Adipose tissue (tissue), 3 donors: Measurements from ENCODE around the gene ETFA. TPM values are rescaled to one million over a fixed set of nuclear protein-coding genes. Genes with fewer than 3 reads are reported as not detected.
"Not testable (repeated sequence)": the region's sequence is repeated elsewhere in the genome, so short reads cannot be mapped to it uniquely, and the experiment has no call there.

Source experiments
- H3K27ac ChIP-seq: one replicate; pipeline ENCODE4 v1.5.1; 2013; ENCODE audit warnings: low read depth, low read length
- WGBS, 3 donors: extraction: QIAGEN DNeasy Blood & Tissue Kit; methylation state at CpG; one replicate each; pipeline ENCODE4 v1.1.7; 2013; 5-methylcytosine and 5-hydroxymethylcytosine counted together
- polyA plus RNA-seq, 3 donors: library from polyadenylated mRNA; stranded (reverse); fragments of 200-250 nt; gene quantifications; one replicate each; pipeline ENCODE4 v1.2.3, GENCODE V29; 2013
- donor health status: healthy with polysubstance abuse.
- donor health status: Bipolar disorder and iron deficiency.
- donor health status: healthy.

The ETFA gene
- polyA plus RNA-seq, 3 donors: 64.6 to 277 (median 140) TPM

GRCh38 chr15:76296849-76297248, 14.4 kb downstream of the ETFA start:
- no peak overlapping the region for H3K27ac ChIP-seq
- 77 to 97% (median 89%) methylated on average over 1 of the region's 1 CpG for WGBS, 3 donors

DNA sequence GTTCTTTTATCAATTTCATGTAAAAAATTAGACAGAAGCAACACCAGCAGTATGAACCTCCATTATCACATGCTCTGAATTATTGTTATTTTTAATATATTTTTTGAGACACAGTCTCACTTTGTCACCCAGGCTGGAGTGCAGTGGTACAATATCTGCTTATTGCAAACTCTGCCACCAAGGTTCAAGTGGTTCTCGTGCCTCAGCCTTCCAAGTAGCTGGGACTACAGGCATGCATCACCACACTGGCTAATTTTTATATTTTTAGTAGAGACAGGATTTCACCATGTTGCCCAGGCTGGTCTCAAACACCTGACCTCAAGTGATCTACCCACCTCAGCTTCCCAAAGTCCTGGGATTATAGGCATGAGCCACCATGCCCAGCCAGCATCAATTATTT, 16.8 kb downstream of the ETFA start:
- not testable (repeated sequence) for H3K27ac ChIP-seq
- WGBS, 3 donors: 95 to 98% (median 96%) methylated on average over 1 of the region's 1 CpG

DNA sequence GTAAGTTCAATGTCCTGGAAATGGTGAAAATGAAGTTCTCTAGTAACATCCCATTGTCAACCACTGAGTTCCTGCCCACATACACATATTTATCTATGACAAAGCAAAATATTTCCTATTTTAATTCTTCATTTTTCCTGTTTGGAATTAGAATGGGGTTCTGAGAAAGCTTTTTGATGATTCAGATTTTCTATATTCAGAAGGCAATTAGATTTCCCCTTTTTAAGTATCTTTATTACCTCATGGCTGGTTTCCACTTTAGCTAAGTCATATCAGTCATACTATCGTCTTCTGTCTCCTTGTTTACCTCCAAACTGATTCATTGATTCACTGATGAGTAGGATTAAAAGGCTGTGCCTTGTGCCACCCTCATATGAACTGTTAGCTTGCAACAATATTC, 17.9 kb downstream of the ETFA start:
- H3K27ac ChIP-seq: no peak overlapping the region
- WGBS, 3 donors: 21 to 32% (median 28%) methylated on average over 1 of the region's 1 CpG

DNA sequence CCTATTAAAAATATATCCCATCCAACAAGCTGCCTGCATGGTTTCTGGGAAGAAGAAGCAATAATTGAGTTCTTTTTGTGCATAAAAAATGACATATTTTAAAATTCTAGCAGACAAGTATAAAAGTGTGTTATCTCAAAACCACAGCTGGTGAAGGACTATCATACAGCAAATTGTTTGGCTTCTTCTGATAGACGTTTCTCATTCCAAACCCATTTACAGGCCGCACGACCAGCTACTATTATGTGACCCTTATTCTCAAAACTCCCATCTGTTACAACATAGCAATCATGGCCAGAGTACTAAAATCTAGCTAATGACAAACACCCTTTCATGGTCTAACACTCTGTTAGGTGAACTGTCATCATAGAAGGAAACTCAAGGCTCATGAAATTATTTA, 21.7 kb downstream of the ETFA start:
- 65 to 78% (median 66%) methylated on average over 3 of the region's 3 CpGs for WGBS, 3 donors
- no peak overlapping the region for H3K27ac ChIP-seq

DNA sequence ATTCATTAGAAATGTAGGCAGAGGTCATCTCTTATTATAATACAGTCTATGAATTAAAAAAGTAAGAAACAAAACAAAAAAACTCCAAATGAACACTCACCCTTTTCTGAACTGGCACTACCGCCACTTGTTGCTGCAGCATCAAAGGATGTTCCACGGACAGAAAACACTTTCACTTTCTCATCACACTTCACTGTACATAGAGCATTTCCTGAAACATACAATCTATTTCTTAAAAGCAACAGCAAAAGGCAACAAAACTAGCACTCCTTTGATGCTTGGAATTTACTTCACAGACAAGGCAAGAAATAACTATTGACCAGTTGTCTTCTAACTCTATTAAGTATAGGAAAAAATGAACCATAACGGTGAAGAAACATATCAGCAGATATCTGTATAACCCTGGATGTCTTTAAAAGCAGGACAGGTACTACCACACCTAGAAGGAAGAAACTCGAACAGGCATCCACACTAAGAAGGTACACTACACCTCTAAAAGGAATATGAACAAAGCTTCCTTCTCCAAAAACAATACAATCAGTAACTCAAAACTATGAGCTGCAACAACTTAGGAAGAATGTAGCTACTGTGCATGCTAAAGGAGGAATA, 24.9 kb downstream of the ETFA start:
- whole genome bisulfite sequencing, 3 donors: 44 to 76% (median 50%) methylated on average over 4 of the region's 4 CpGs
- no peak overlapping the region for H3K27ac ChIP-seq

GRCh38 chr15:76285241-76285825, 25.9 kb downstream of the ETFA start:
- 91 to 95% (median 95%) methylated on average over 1 of the region's 1 CpG for WGBS, 3 donors
- no peak overlapping the region for H3K27ac ChIP-seq

GRCh38 chr15:76282465-76282864, 28.8 kb downstream of the ETFA start:
- WGBS, 3 donors: 34 to 55% (median 43%) methylated on average over 3 of the region's 3 CpGs

GRCh38 chr15:76278651-76279050, 32.6 kb downstream of the ETFA start:
- 88 to 94% (median 93%) methylated on average over 1 of the region's 1 CpG for WGBS, 3 donors
- no peak overlapping the region for H3K27ac ChIP-seq

More at GRCh38 chr15:76282465-76282864, 28.8 kb downstream of the ETFA start:
- no peak overlapping the region for H3K27ac ChIP-seq

- WGBS, 3 donors: 82 to 100% (median 95%) methylated on average over 1 of the region's 1 CpG
- H3K27ac ChIP-seq: no peak overlapping the region
These were observed 36.4 kb downstream of the ETFA start for GRCh38 chr15:76274821-76275220.

- WGBS, 3 donors: 31 to 48% (median 32%) methylated on average over 2 of the region's 2 CpGs
- H3K27ac ChIP-seq: no peak overlapping the region
These were observed 37.0 kb downstream of the ETFA start for GRCh38 chr15:76274226-76274625.

GRCh38 chr15:76270876-76271275, 40.4 kb downstream of the ETFA start:
- no peak overlapping the region for H3K27ac ChIP-seq
- WGBS, 3 donors: 97 to 99% (median 99%) methylated on average over 6 of the region's 6 CpGs

GRCh38 chr15:76267077-76267476, 44.2 kb downstream of the ETFA start:
- WGBS, 3 donors: 95 to 98% (median 96%) methylated on average over 6 of the region's 6 CpGs
- no peak overlapping the region for H3K27ac ChIP-seq

- H3K27ac ChIP-seq: not testable (repeated sequence)
- WGBS, 3 donors: 72 to 85% (median 83%) methylated on average over 2 of the region's 2 CpGs
These were observed 45.5 kb downstream of the ETFA start for GRCh38 chr15:76265769-76266168.

GRCh38 chr15:76260246-76260938, 50.9 kb downstream of the ETFA start:
- WGBS, 3 donors: 98 to 99% (median 98%) methylated on average over 12 of the region's 12 CpGs
- no peak overlapping the region for H3K27ac ChIP-seq

DNA sequence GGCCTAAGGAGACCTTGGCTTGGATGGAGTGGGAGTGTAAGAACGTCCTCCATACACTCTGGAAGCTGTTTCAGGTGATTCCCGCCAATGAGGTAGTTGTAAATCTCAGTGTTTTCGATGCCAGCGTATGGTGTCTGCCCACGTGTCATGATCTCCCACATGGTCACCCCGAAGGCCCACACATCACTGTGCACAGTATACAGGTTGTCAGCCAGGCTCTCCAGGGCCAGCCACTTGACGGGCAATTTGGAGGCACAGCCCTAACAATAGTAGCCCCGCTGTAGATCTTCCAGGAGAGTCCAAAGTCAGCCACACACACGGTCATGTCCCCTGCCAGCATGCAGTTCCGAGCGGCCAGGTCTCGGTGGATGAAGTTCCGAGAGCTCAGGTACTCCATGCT, 51.9 kb downstream of the ETFA start:
- 92 to 96% (median 95%) methylated on average over 13 of the region's 13 CpGs for WGBS, 3 donors
- no peak overlapping the region for H3K27ac ChIP-seq

- H3K27ac ChIP-seq: no peak overlapping the region
- WGBS, 3 donors: 71 to 93% (median 91%) methylated on average over 3 of the region's 3 CpGs
These were observed 52.8 kb downstream of the ETFA start for GRCh38 chr15:76258460-76258859.

DNA sequence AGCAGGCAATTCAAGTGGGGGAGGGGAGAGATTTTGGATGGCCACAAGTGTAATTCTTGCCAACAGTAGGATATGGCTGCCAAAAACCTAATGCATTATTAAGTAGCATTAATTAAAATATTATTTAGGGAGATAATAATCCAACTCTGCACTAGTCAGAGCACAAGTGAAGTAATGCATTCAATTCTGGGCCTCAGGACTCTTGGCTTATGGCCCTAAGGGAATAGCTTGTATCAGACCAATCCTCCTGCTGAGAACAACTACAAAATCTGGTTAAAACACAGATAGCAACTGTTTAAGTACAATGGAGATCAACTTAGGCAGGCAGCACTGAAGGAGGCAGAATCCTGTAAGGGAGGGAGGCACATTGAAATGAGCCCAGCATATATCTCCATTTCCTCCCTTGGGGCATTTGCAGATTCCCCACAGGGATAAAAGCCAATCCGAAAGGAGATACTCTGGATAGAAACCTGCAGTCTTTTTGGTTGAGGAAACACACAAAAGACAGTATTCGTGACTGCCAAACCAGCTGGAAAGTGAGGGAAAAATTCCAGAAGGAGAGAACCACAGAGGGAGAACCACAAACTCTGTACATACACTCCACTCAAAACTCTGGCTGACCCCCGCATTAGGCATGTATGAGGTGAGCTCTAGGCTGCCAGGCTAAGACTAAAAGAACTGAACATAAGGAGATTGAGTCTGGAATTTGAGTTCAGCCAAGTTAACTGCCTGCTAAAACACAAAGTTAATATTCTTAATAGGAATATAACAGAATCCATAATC, 57.4 kb downstream of the ETFA start:
- WGBS, 3 donors: 76 to 93% (median 79%) methylated on average over 3 of the region's 3 CpGs

DNA sequence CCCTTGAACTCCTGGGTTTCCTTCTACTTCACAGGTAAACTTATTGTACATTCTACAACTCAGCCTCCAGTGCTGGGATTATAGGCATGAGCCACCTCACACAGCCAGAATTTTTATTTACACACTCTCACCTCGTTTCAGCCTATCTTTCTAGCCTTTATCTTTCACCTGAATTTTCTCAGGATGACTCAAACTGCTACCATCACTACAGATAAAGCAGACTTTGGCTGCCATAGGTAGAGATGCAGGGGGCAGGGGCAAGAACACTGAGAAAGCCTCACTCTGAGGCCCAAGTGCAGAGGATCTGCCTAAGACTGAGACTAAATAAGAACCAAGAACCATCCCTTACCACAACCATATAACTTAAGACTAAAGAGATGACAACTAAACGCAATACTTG, 59.0 kb downstream of the ETFA start:
- 62 to 88% (median 81%) methylated on average over 2 of the region's 2 CpGs for WGBS, 3 donors
- no peak overlapping the region for H3K27ac ChIP-seq

More for the DNA sequence above, 57.4 kb downstream of the ETFA start:
- no peak overlapping the region for H3K27ac ChIP-seq

GRCh38 chr15:76251717-76252116, 59.6 kb downstream of the ETFA start:
- WGBS, 3 donors: 91 to 94% (median 93%) methylated on average over 4 of the region's 4 CpGs
- H3K27ac ChIP-seq: no peak overlapping the region
